HG03558 (cell line): ENCODE results near the gene SLC13A5.

Source experiments
- ATAC-seq: cut with Tn5 transposase; IDR thresholded peaks from one replicate; pipeline ENCODE4 v1.9.1; 2021; ENCODE audit warnings: moderate number of reproducible peaks; ENCODE audit not compliant: unreplicated experiment; ENCODE audit errors: extremely low read depth

SLC13A5 gene

GRCh38 chr17:6640536-6641246, 72.5 kb downstream of the SLC13A5 start, which contains the start of the genes KIAA0753 and TXNDC17:
Gene KIAA0753, minus strand, starts transcription at chr17:6640711. Its CDS starts 5,608 bp downstream, at chr17:6635103.
Gene TXNDC17, plus strand, starts transcription at chr17:6641060. Its CDS starts 23 bp downstream, at chr17:6641083.
- peak; percentile 62 for ATAC-seq

- ATAC-seq: no peak
These were observed 73.3 kb downstream of the SLC13A5 start for GRCh38 chr17:6639586-6640535.

- no peak for ATAC-seq
These were observed 74.1 kb downstream of the SLC13A5 start for GRCh38 chr17:6639014-6639585.

GRCh38 chr17:6638046-6638908, 74.9 kb downstream of the SLC13A5 start:
- ATAC-seq: no peak

- no peak for ATAC-seq
These were observed 75.7 kb downstream of the SLC13A5 start for GRCh38 chr17:6637458-6637840.

GRCh38 chr17:6636616-6637457, 76.3 kb downstream of the SLC13A5 start:
- ATAC-seq: no peak

DNA sequence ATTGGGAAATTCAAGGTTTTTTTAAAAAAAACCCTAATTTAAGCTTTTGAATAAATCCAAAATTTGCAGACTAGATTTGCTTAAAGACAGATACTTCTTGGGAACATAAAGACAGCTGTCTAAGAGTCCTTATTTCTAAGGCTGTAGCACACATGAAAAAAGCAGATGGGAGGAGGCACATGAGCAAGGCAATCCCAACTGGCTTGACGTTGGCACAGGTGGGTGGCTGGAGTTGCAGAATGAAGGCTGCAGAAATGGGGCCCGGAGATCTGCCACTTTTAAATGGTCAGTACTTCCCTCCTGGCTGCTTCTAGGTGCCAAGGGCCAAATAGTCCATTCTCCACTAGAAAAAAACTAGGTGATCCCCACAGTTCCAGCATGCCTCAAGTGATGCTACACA, 77.1 kb downstream of the SLC13A5 start:
- ATAC-seq: no peak
